Right lobe of liver (tissue), 4 donors: ENCODE data around the gene RNF214.

Source experiments
- POLR2A ChIP-seq: fragments of 450-650 bp; IDR thresholded peaks from one replicate; pipeline ENCODE4 v1.6.1; 2017; ENCODE audit warnings: antibody characterized with exemption, mild to moderate bottlenecking
- TF ChIP-seq, protein P1 (sequence below), 4 donors: fragments of 200-600 bp in 3 of 4; fragments of 450-650 bp in 1 of 4; IDR thresholded peaks; one replicate each; pipeline versions ENCODE4 v1.5.1 to v1.8.0; 2016 to 2022; ENCODE audit warnings: antibody characterized with exemption in 4 of 4, mild to moderate bottlenecking in 2 of 4
- donor health status: DM: no; HTN: no; CAD: no.
- donor health status: DM: no; HTN: no; CAD: no.
- donor health status: DM: no; HTN: yes; CAD: no.

DNA sequence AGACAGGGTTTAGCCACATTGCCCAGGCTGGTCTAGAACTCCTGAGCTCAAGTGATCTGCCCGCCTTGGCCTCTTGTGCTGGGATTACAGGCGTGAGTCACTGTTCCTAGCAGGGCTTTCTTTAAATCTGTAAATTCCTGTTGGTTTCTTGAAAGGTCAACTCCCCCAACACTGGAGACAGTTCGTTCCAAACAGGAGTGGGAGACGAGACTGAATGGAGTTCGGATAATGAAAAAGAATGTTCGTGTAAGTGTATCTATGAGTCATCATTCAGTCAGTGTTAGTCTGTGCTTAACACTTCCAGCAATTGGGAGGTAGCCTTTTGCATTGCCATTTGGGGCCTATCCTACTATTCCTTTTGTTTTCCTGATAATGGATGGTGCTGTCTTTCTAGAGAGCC is 48.7 kb downstream of the RNF214 start:
- no peak for TF ChIP-seq POLR2A
- TF ChIP-seq, protein P1, sequence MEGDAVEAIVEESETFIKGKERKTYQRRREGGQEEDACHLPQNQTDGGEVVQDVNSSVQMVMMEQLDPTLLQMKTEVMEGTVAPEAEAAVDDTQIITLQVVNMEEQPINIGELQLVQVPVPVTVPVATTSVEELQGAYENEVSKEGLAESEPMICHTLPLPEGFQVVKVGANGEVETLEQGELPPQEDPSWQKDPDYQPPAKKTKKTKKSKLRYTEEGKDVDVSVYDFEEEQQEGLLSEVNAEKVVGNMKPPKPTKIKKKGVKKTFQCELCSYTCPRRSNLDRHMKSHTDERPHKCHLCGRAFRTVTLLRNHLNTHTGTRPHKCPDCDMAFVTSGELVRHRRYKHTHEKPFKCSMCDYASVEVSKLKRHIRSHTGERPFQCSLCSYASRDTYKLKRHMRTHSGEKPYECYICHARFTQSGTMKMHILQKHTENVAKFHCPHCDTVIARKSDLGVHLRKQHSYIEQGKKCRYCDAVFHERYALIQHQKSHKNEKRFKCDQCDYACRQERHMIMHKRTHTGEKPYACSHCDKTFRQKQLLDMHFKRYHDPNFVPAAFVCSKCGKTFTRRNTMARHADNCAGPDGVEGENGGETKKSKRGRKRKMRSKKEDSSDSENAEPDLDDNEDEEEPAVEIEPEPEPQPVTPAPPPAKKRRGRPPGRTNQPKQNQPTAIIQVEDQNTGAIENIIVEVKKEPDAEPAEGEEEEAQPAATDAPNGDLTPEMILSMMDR (IDR thresholded peaks at IDR 0.05), result no peak
